IMR-90 (cell line): ENCODE data around the gene ANKRD34B. TPM values are rescaled to one million over a fixed set of nuclear protein-coding genes. Genes with fewer than 3 reads are reported as not detected.

Experiments used
- ATAC-seq: fragments of 200-7000 bp; cut with Tn5 transposase; 2 replicates; pipeline ENCODE4 v1.9.1; 2020; ENCODE audit warnings: low read depth, mild to moderate bottlenecking, moderate library complexity
- BruUV-seq: library from RNA; stranded (reverse); fragments of 400-500 nt; replicated peaks from 2 replicates; lab custom pipeline; 2021; lab: Mats Ljungman, UMichigan
- CTCF ChIA-PET: fragments of 300-600 bp; formaldehyde crosslinking; extraction: SDS; loops from one replicate; lab custom pipeline; 2021; ENCODE audit warnings: antibody characterized with exemption; lab: Yijun Ruan, JAX
- POLR2A ChIA-PET: fragments of 300-600 bp; sonication (Branson Sonifier 250); formaldehyde crosslinking; loops from one replicate; lab custom pipeline; 2022; ENCODE audit warnings: antibody characterized with exemption; ENCODE audit not compliant: unreplicated experiment; lab: Charles Lee
- DNase-seq: peaks from one replicate; pipeline ENCODE4 v3.0.0; 2013
- H2AFZ ChIP-seq: replicated peaks from 2 replicates; pipeline ENCODE3; 2013; ENCODE audit warnings: low read length, mild to moderate bottlenecking; ENCODE audit not compliant: poor library complexity
- H2AK5ac ChIP-seq: 2 replicates; pipeline ENCODE4 v1.6.1; 2013; ENCODE audit warnings: low read depth, low read length, inconsistent platforms
- H2AK9ac ChIP-seq: replicated peaks from 2 replicates; pipeline ENCODE3; 2013; ENCODE audit warnings: mild to moderate bottlenecking, low read depth, low read length, moderate library complexity; ENCODE audit not compliant: poor library complexity
- H2BK120ac ChIP-seq: 2 replicates; pipeline ENCODE4 v1.6.1; 2013; ENCODE audit warnings: low read depth, low read length, inconsistent platforms
- H2BK15ac ChIP-seq: 3 replicates; pipeline ENCODE4 v1.6.1; 2013; ENCODE audit warnings: low read depth, low read length, inconsistent platforms
- H2BK20ac ChIP-seq: 2 replicates; pipeline ENCODE4 v1.6.1; 2013; ENCODE audit warnings: low read depth, mild to moderate bottlenecking, inconsistent platforms, low read length, moderate library complexity
- H2BK5ac ChIP-seq: 2 replicates; pipeline ENCODE4 v1.6.1; 2013; ENCODE audit warnings: mild to moderate bottlenecking, low read depth, low read length, inconsistent platforms; ENCODE audit not compliant: poor library complexity, severe bottlenecking
- H3K14ac ChIP-seq: replicated peaks from 2 replicates; pipeline ENCODE4 v1.6.1; 2013; ENCODE audit warnings: low read depth, low read length, inconsistent platforms
- H3K18ac ChIP-seq: 2 replicates; pipeline ENCODE4 v1.6.1; 2013; ENCODE audit warnings: low read depth, low read length, control low read depth
- H3K23ac ChIP-seq: 2 replicates; pipeline ENCODE4 v1.6.1; 2013; ENCODE audit warnings: low read depth, low read length, inconsistent platforms
- H3K27ac ChIP-seq: 2 replicates; pipeline ENCODE4 v1.5.1; 2013; ENCODE audit warnings: mild to moderate bottlenecking, control low read depth, low read length; ENCODE audit not compliant: insufficient read depth
- H3K27me3 ChIP-seq: 2 replicates; pipeline ENCODE4 v1.6.1; 2013; ENCODE audit warnings: low read length; ENCODE audit not compliant: control insufficient read depth, insufficient read depth
- H3K36me3 ChIP-seq: 2 replicates; pipeline ENCODE4 v1.6.1; 2013; ENCODE audit warnings: low read length, mixed read lengths; ENCODE audit not compliant: control insufficient read depth, insufficient read depth
- H3K4ac ChIP-seq: 2 replicates; pipeline ENCODE4 v1.6.1; 2013; ENCODE audit warnings: low read depth, low read length, inconsistent platforms
- H3K4me1 ChIP-seq: 2 replicates; pipeline ENCODE4 v1.6.1; 2013; ENCODE audit warnings: low read length, mixed read lengths; ENCODE audit not compliant: control insufficient read depth, insufficient read depth
- H3K4me2 ChIP-seq: 2 replicates; pipeline ENCODE4 v1.6.1; 2013; ENCODE audit warnings: low read depth, mild to moderate bottlenecking, control low read depth, low read length, moderate library complexity
- H3K4me3 ChIP-seq: 2 replicates; pipeline ENCODE4 v1.5.1; 2013; ENCODE audit warnings: low read depth, mild to moderate bottlenecking, control low read depth, low read length, moderate library complexity; ENCODE audit not compliant: insufficient read depth
- H3K56ac ChIP-seq: 2 replicates; pipeline ENCODE4 v1.6.1; 2013; ENCODE audit warnings: low read length, inconsistent platforms; ENCODE audit not compliant: insufficient read depth; ENCODE audit errors: extremely low read depth
- H3K79me1 ChIP-seq, 2 experiments: 2 replicates each; pipeline ENCODE4 v1.6.1; 2013; ENCODE audit warnings: low read length in 2 of 2, inconsistent platforms in 1 of 2, low read depth in 1 of 2
- H3K9ac ChIP-seq: 2 replicates; pipeline ENCODE4 v1.6.1; 2013; ENCODE audit warnings: low read depth, low read length, control low read depth
- H3K9me1 ChIP-seq: 2 replicates; pipeline ENCODE4 v1.6.1; 2013; ENCODE audit warnings: low read length, inconsistent platforms; ENCODE audit not compliant: insufficient read depth
- H3K9me3 ChIP-seq: 2 replicates; pipeline ENCODE4 v1.6.1; 2013; ENCODE audit warnings: low read length; ENCODE audit not compliant: control insufficient read depth, insufficient read depth
- H4K20me1 ChIP-seq: 2 replicates; pipeline ENCODE4 v1.6.1; 2013; ENCODE audit warnings: low read length, inconsistent platforms; ENCODE audit not compliant: insufficient read depth
- H4K5ac ChIP-seq: 2 replicates; pipeline ENCODE4 v1.6.1; 2013; ENCODE audit warnings: mild to moderate bottlenecking, low read depth, low read length, control low read depth
- H4K8ac ChIP-seq, 2 experiments: 2 replicates each; pipeline ENCODE4 v1.6.1; 2013; ENCODE audit warnings: low read depth in 2 of 2, low read length in 2 of 2, control low read depth in 1 of 2, inconsistent platforms in 1 of 2
- H4K91ac ChIP-seq: 2 replicates; pipeline ENCODE4 v1.6.1; 2013; ENCODE audit warnings: low read depth, low read length, inconsistent platforms; ENCODE audit not compliant: insufficient read depth
- BHLHE40 ChIP-seq: fragments of 150-350 bp; IDR thresholded peaks from 2 replicates; pipeline ENCODE4 v1.6.1; 2016; ENCODE audit warnings: mild to moderate bottlenecking, low read depth, low read length
- CEBPB ChIP-seq: IDR thresholded peaks from 2 replicates; pipeline ENCODE4 v1.6.1; 2012; ENCODE audit warnings: low read depth, low read length, improper control_type of control experiment
- CHD1 ChIP-seq: IDR thresholded peaks from 2 replicates; pipeline ENCODE4 v1.6.1; 2012; ENCODE audit warnings: low read depth, low read length, improper control_type of control experiment
- FOS ChIP-seq: fragments of 150-350 bp; IDR thresholded peaks from 2 replicates; pipeline ENCODE4 v1.6.1; 2016; ENCODE audit warnings: low read depth, low read length
- MAFK ChIP-seq: IDR thresholded peaks from 2 replicates; pipeline ENCODE4 v1.6.1; 2012; ENCODE audit warnings: low read depth, low read length, improper control_type of control experiment
- MAZ ChIP-seq: IDR thresholded peaks from 2 replicates; pipeline ENCODE4 v1.6.1; 2012; ENCODE audit warnings: low read depth, mild to moderate bottlenecking, low read length, improper control_type of control experiment, moderate library complexity, borderline replicate concordance
- MXI1 ChIP-seq: IDR thresholded peaks from 2 replicates; pipeline ENCODE4 v1.6.1; 2012; ENCODE audit warnings: low read depth, mild to moderate bottlenecking, low read length, moderate library complexity, borderline replicate concordance
- NFE2L2 ChIP-seq: fragments of 150-350 bp; IDR thresholded peaks from 2 replicates; pipeline ENCODE4 v1.6.1; 2016; ENCODE audit warnings: low read depth, mild to moderate bottlenecking, low read length
- POLR2A ChIP-seq: IDR thresholded peaks from 2 replicates; pipeline ENCODE4 v1.6.1; 2012; ENCODE audit warnings: mild to moderate bottlenecking, low read depth, low read length
- RAD21 ChIP-seq: IDR thresholded peaks from 2 replicates; pipeline ENCODE4 v1.6.1; 2012; ENCODE audit warnings: low read length, improper control_type of control experiment
- RCOR1 ChIP-seq: IDR thresholded peaks from 2 replicates; pipeline ENCODE4 v1.6.1; 2012; ENCODE audit warnings: mild to moderate bottlenecking, low read length, improper control_type of control experiment; ENCODE audit not compliant: insufficient replicate concordance
- RFX5 ChIP-seq: IDR thresholded peaks from 2 replicates; pipeline ENCODE4 v1.8.0; 2012; ENCODE audit warnings: low read depth, mild to moderate bottlenecking, low read length, moderate library complexity
- SMC3 ChIP-seq: fragments of 150-350 bp; IDR thresholded peaks from 2 replicates; pipeline ENCODE4 v1.6.1; 2016; ENCODE audit warnings: low read depth, mild to moderate bottlenecking, antibody characterized with exemption, low read length, moderate library complexity
- WGBS, 2 experiments: methylation state at CpG; one replicate each; pipeline versions ENCODE4 v1.1.5 to v1.1.7; 2013; ENCODE audit warnings: missing lambda C conversion rate in 2 of 2; ENCODE audit not compliant: insufficient read length in 1 of 2; ENCODE audit errors: extremely low coverage in 2 of 2; 5-methylcytosine and 5-hydroxymethylcytosine counted together
- dilution Hi-C: fragments of 300-500 bp; cut with HindIII; formaldehyde crosslinking; loops from one replicate; pipeline ENCODE4 v1.14.3; 2018; ENCODE audit warnings: low sequenced_read_pairs; ENCODE audit not compliant: unreplicated experiment
- in situ Hi-C: fragments of 300-500 bp; cut with MboI; formaldehyde crosslinking; loops from 3 replicates; pipeline ENCODE4 v1.14.3; 2019; ENCODE audit warnings: low sequenced_read_pairs, inconsistent platforms, mixed read lengths
- intact Hi-C: fragments of 100-400 bp; cut with micrococcal nuclease; formaldehyde crosslinking; loops from 2 replicates; pipeline ENCODE4 v1.10.0; 2022
- polyA plus RNA-seq, 3 experiments: library from polyadenylated mRNA; depleted of rRNA; stranded (reverse); fragments of >200 nt; gene quantifications; 2 replicates each; pipeline ENCODE4 v1.2.3, GENCODE V29; 2012; ENCODE audit warnings: low replicate concordance in 1 of 3
- total RNA-seq: library from RNA; depleted of rRNA; stranded (reverse); fragments of >200 nt; gene quantifications from 2 replicates; pipeline ENCODE4 v1.2.3, GENCODE V29; 2012
- TF ChIP-seq, protein P1 (sequence below): conservative IDR thresholded peaks from 2 replicates; pipeline ENCODE4 v1.5.1; 2012; ENCODE audit warnings: mild to moderate bottlenecking, low read depth, low read length, improper control_type of control experiment
- TF ChIP-seq, protein P2 (sequence below): fragments of 150-350 bp; IDR thresholded peaks from 2 replicates; pipeline ENCODE4 v1.6.1; 2017; ENCODE audit warnings: mild to moderate bottlenecking, antibody characterized with exemption, low read length, low read depth
- TF ChIP-seq, protein P3 (sequence below): fragments of 150-350 bp; IDR thresholded peaks from 2 replicates; pipeline ENCODE4 v1.6.1; 2016; ENCODE audit warnings: low read depth, mild to moderate bottlenecking, low read length, moderate library complexity, borderline replicate concordance

ANKRD34B gene
- total and polyA plus RNA-seq, 2 of the 4 experiments (the other 2 are of a cell fraction): not detected

DNA sequence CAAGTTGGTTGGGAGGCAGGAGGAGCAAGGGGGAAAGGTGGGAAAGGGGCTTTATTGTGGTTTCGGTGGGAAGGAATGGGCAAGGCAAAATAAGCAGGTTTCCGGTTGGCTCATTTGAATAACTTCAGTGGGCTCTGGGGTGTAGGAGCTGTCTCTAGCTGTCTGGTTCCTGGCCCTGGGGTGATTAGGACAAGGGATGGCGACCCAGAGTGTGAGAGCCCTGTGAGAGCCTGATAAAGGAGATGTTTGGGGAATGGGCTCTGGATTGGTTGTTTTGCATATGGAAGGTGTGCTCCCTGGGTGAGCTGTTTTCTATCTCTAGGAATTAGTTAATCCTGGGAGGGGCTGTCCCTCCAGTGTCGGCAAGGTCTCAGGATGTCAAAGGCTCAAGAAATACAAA lies 15.4 kb downstream of the ANKRD34B start:
- Histone ChIP-seq H2AFZ (no peak overlapping the region), H3K14ac (no peak overlapping the region), H3K4me2 (no peak overlapping the region), H2BK5ac (no peak overlapping the region), H3K79me1 (no peaks in the 10 kb centered on the region), H4K5ac (no peak overlapping the region), H4K20me1 (no peaks in the 10 kb centered on the region), H4K8ac (no peak overlapping the region), H3K9ac (no peak overlapping the region), H2BK120ac (no peak overlapping the region), H3K27me3 (peaks cover 21% of the 10 kb centered on the region), H3K4me1 (no peaks in the 10 kb centered on the region), H3K9me3 (no peaks in the 10 kb centered on the region), H3K27ac (no peak overlapping the region), H2AK9ac (no peak overlapping the region), H3K36me3 (no peaks in the 10 kb centered on the region), H3K4ac (no peak overlapping the region), H3K18ac (no peak overlapping the region), H3K9me1 (no peaks in the 10 kb centered on the region), H3K56ac (no peak overlapping the region), H2BK15ac (no peak overlapping the region), H4K91ac (no peak overlapping the region), H3K23ac (no peak overlapping the region), H2BK20ac (no peak overlapping the region), H3K4me3 (no peak overlapping the region), H2AK5ac (no peak overlapping the region)
- TF ChIP-seq, protein P1, sequence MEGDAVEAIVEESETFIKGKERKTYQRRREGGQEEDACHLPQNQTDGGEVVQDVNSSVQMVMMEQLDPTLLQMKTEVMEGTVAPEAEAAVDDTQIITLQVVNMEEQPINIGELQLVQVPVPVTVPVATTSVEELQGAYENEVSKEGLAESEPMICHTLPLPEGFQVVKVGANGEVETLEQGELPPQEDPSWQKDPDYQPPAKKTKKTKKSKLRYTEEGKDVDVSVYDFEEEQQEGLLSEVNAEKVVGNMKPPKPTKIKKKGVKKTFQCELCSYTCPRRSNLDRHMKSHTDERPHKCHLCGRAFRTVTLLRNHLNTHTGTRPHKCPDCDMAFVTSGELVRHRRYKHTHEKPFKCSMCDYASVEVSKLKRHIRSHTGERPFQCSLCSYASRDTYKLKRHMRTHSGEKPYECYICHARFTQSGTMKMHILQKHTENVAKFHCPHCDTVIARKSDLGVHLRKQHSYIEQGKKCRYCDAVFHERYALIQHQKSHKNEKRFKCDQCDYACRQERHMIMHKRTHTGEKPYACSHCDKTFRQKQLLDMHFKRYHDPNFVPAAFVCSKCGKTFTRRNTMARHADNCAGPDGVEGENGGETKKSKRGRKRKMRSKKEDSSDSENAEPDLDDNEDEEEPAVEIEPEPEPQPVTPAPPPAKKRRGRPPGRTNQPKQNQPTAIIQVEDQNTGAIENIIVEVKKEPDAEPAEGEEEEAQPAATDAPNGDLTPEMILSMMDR: no peak
- TF ChIP-seq FOS (no peak), RCOR1 (no peak), MXI1 (no peak), CEBPB (no peak), NFE2L2 (no peak), RAD21 (no peak), SMC3 (no peak), POLR2A (no peak), MAZ (no peak), CHD1 (no peak), MAFK (no peak), BHLHE40 (no peak), RFX5 (no peak)
- TF ChIP-seq, protein P2, sequence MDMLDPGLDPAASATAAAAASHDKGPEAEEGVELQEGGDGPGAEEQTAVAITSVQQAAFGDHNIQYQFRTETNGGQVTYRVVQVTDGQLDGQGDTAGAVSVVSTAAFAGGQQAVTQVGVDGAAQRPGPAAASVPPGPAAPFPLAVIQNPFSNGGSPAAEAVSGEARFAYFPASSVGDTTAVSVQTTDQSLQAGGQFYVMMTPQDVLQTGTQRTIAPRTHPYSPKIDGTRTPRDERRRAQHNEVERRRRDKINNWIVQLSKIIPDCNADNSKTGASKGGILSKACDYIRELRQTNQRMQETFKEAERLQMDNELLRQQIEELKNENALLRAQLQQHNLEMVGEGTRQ: no peak
- TF ChIP-seq, protein P3, sequence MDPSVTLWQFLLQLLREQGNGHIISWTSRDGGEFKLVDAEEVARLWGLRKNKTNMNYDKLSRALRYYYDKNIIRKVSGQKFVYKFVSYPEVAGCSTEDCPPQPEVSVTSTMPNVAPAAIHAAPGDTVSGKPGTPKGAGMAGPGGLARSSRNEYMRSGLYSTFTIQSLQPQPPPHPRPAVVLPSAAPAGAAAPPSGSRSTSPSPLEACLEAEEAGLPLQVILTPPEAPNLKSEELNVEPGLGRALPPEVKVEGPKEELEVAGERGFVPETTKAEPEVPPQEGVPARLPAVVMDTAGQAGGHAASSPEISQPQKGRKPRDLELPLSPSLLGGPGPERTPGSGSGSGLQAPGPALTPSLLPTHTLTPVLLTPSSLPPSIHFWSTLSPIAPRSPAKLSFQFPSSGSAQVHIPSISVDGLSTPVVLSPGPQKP: no peak
- BruUV-seq: no TSS peak
- in situ Hi-C loops: no loop called here
- ChIA-PET CTCF (no interaction called here), POLR2A (no interaction called here)
- intact Hi-C loops: no loop called here
- DNase-seq: no peak
- dilution Hi-C loops: no loop called here
- 25% methylated on average over 2 of the region's 4 CpGs; no CpG with 5 or more reads in 1 of the 2 experiments for WGBS, 2 experiments
- no peak for ATAC-seq
